ENCODE results near the gene SPON1.
A peak's percentile ranks its signal among the peaks of the same experiment; 100 is the strongest.
"Not testable (repeated sequence)": the region's sequence is repeated elsewhere in the genome, so short reads cannot be mapped to it uniquely, and the experiment has no call there.

SPON1 gene

DNA sequence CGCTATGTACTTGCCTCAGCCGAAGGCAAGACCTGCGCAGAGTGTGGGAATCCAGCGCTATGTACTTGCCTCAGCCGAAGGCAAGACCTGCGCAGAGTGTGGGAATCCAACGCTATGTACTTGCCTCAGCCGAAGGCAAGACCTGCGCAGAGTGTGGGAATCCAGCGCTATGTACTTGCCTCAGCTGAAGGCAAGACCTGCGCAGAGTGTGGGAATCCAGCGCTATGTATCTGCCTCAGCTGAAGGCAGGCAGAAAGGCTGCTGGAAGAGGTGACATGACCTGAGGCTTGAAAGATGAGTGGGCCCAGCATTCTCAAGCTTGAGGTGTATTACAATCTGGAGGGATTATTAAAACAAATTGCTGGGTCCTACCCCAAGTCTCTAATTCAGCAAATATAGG is 290.0 kb downstream of the SPON1 start:
- DNase-seq = not testable (repeated sequence)

DNA sequence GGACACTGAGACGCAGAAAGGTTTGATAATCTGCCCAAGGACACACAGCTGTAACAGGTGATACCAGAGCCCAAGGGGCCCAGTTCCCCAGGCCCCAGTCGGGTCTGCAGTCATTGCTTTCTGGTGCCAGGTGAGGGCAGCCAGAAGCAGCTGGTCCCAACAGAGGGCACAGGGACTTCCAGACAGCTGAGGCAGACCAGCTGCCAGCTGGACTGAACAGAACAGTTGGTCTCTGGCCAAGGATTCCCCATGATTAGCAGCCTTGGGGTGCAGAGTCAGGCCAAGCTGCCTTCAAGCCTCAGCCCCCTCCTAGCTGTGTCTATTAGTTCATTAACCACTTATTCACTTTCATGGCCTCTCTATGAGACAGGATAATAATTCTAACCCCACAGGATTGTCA is 290.9 kb downstream of the SPON1 start:
- DNase-seq = no peak

DNA sequence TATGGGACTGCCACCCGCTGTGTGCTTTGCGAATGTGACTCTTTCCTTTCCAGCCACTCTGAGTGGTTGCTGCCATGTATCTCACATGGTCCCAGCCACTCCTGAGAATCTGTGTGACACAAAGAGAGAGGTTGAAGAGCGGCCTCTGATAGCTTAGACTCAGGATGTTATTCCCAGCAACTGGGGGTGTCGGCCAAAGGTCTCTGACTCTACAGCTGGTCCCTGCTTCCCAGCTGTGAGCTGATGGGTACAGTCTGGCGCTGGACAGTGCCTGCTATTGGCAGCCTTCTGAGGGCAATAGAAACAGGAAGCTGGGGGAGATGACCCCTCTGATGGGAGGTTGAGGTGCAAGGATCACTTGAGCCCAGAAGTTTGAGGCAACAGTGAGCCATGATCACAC is 291.3 kb downstream of the SPON1 start:
- DNase-seq = no peak

GRCh38 chr11:14254533-14255237 is 292.2 kb downstream of the SPON1 start:
- no peak for DNase-seq

DNA sequence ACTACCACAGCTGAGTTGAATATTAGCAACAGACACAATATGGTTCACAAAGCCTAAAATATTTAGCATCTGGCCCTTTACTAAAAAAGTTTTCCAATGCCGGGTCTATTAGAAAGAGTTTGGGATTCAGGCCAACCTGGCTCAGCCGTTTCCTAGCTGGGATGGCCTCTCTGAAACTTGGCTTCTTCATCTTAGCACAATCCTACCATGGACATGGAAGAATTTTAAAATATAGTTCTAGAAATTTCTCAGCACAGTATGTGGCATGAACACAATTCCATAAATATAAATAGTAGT is 292.7 kb downstream of the SPON1 start:
- DNase-seq = no peak

DNA sequence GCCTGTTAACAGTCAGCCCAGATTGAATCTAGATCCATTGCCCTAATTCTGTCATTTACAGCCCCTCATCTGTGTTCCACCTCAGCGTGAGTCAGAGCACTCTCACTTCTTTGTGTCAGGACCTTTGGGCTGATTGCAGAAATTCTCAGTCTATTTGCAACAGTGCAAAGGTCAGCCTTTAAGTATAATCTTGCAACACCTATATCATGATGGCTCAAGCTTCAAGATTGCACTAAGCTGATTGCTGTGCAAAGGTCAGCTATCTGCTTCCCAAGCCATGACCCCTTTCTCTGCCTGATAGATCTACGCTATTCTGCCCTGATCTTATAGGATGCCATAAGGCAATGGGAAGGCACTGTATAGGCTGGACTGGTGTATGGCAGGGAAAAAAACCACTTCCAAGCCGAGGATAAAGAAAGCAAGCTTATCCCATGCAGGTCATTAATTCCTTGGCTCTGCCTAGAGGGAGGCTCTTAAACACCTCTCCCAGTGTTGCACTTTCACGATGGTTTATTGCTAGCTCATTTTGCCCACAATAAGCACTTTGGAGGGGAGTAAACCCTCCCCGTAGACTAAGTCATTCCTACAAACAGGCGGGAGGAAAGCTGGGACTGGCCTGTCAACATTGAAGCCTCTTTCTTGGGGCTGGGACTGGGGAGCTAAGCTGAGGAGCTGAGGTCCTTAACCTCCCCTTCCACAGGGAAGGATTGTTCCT is 295.9 kb downstream of the SPON1 start:
- DNase-seq = no peak

DNA sequence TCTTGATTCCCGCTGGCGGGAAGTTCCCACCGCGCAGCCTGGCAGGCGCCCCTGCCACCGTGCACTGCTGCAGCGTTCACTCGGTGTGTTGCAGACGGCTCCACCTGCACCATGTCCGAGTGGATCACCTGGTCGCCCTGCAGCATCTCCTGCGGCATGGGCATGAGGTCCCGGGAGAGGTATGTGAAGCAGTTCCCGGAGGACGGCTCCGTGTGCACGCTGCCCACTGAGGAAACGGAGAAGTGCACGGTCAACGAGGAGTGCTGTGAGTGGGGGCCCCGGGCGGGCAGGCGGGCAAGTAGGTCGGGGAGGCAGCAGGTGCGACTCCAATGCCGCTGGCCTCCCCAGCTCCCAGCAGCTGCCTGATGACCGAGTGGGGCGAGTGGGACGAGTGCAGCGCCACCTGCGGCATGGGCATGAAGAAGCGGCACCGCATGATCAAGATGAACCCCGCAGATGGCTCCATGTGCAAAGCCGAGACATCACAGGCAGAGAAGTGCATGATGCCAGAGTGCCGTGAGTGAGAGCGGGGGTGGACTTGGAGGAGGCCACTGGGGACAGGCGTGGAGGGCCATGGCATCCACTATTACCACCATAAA is 296.8 kb downstream of the SPON1 start:
- DNase-seq = no peak

- no peak for DNase-seq
Measured at GRCh38 chr11:14259878-14260277, 297.4 kb downstream of the SPON1 start.

DNA sequence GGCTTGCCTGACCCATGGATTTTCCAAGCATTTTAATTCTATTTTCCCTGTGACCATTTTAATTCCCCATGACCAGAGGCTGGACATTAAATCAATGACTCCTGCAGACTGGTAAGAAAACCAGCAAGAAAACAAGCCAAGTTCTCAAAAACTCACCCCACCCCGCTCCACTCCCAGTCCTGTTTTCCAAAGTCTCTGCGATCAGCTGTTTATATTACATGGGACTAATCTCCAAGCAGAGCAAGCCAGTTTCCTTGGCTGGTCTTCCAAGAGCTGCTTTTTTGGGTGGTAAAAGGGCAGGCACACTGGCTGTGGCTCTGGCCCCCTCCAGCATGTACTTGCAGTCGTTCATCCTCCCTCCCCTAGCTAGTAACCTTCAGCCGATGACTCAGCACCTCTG is 298.5 kb downstream of the SPON1 start:
- no peak for DNase-seq

DNA sequence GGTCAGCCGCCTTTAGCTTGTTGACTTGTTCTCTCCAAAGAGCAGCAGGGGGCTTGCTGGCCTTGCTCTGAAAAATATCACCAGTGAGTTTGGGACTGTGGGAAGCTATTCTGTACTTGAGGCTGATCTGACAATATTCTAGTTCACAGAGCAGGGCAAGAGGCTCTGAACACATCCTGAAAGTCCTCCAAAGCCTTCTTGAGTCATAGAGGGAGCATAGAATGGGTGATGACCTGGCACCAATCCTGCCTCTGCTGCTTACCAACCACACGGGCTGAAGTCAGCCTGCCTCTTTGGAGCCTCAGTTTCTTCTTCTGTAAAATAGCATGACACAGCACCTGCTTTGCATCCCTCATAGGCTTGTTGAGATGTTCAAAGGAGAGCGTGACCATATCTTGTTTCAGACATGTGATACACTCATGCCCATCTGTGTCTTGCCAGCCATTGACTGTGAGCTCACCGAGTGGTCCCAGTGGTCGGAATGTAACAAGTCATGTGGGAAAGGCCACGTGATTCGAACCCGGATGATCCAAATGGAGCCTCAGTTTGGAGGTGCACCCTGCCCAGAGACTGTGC is 299.8 kb downstream of the SPON1 start:
- DNase-seq = no peak

DNA sequence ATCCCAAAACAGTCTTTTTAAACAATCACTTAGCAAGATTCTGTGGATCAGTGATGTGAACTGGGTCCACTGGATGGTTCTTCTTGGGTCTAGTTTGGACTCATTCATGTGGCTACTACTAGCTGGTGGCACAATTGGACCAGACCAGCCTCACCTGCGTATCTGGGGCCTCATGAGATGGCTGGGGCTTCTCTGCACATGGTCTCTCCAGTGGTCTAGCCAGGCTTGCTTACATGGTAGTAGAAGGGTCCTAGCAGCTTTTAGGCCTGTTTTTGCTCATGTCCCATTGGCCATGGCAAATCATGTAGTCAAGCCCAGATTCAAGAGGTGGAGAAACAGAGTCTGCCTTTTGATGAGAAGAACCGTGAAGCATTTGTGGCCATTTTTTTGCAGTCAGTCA is 302.4 kb downstream of the SPON1 start:
- DNase-seq = no peak

GRCh38 chr11:14266622-14267021 is 304.1 kb downstream of the SPON1 start:
- DNase-seq = no peak

DNA sequence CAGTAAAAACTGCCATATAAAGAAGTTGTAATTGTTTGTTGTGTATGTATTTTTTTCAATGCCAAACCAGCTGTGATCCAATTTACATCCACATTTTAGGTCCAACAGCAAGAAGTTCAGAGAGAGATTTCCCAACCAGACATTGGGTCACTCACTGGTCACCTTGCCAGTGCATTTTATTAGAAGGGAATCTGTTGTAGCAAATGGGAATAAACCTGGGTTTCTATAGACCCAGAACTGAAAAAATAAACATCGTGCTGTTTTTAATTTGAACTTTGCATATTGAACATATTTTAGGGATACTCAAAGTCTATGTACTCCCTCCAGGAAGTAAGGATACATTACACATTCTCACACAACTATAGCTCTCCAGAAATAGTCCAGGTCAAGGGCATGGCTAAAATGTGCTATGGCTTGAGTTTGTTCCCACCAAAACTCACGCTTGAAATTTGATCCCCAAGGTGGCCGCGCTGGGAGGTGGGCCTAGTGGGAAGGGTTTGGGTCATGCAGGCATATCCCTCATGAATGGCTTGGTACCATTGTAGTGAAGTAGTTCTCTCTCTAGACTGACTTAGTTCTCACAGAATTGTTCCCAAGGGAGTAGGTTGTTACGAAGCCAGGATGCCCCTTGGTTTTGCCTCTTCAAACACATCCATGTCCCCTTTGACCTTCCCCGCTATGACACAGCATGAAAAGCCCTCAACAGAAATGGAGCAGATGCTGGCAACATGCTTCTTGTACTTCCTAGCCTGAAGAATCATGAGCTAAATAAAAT is 305.5 kb downstream of the SPON1 start:
- DNase-seq = no peak

GRCh38 chr11:14269692-14270573 is 307.4 kb downstream of the SPON1 start:
- DNase-seq = no peak

- peak; percentile 17 for DNase-seq
Measured at GRCh38 chr11:14270690-14271542, 308.4 kb downstream of the SPON1 start.

- DNase-seq = no peak
Measured at GRCh38 chr11:14273895-14274294, 311.4 kb downstream of the SPON1 start.

DNA sequence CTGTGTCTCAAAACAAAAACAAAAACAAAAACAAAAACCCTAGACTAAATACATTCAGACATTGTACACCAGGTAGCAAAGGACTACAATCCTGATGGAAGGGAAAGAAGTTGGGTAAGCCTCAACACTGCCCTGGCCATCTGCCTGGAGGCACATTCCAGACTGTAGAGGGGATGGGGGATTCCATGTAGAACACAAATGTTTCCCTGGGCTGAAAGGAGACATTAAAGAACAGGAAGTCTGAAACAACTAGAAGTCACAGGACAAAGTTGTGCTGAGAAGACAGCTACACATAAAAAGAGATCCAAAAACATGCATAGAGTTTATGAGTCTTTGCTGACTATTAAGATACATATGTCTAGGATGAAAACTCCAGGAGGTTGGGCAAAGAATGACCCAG is 312.6 kb downstream of the SPON1 start:
- DNase-seq = no peak

GRCh38 chr11:14278869-14279268 is 316.3 kb downstream of the SPON1 start:
- DNase-seq = not testable (repeated sequence)

DNA sequence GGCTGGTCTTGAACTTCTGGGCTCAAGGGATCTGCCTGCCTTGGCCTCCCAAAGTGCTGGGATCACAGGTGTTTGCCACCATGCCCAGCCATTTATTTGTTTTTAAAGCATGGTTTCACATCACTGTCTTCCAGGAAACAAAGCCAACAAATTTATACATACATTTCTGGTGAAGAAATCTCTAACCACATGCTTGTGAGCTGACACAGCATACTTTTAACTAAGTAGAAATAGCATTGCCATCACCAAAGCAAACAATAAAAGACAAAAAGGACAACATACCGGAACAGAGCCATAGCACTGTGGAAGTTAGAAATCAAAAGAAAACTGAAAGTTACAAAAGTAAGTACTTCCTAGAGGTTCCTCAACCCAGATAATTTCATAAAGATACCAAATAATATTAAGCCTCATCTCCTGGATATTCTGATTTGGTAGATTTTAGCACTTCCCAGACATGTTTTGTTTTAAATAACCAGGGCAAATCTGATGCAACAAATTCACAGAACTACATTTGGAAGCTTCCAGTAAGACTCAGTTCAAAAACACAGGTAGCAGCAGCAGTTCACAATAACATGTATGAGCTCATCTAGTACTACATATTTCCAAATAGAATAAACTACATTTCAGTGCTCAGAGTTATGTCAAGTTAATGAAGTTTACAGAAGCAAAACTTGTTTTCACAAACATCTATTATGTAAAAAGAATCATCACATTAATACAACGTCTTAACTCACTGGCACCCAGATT is 325.8 kb downstream of the SPON1 start:
- DNase-seq = no peak

- no peak for DNase-seq
Measured at GRCh38 chr11:14290422-14290821, 327.9 kb downstream of the SPON1 start.

Measured in central memory CD4-positive, alpha-beta T cell (primary cell).